ENCODE results near the gene BIRC6.
"Not testable (repeated sequence)": the region's sequence is repeated elsewhere in the genome, so short reads cannot be mapped to it uniquely, and the experiment has no call there.

- TF ChIP-seq POLR2A, POU2F2, POLR2AphosphoS5, SPI1 (IDR thresholded peaks at IDR 0.05; ENCODE audit: low read depth, low read length): not testable (repeated sequence)
Observed at GRCh38 chr2:32365679-32366078, 8.9 kb downstream of the BIRC6 start.

Measured in GM12891 (cell line).